SU-DHL-6 (cell line): ENCODE results near the gene SARDH.

Experiments used
- EZH2phosphoT487 ChIP-seq: fragments of 200-600 bp; sonication (generic), shearing (Covaris generic); conservative IDR thresholded peaks from 2 replicates; pipeline ENCODE4 v1.6.1; 2018; ENCODE audit warnings: mild to moderate bottlenecking, antibody characterized with exemption, low read length, moderate library complexity, mixed read lengths
- TF ChIP-seq, protein P1 (sequence below): fragments of 200-600 bp; sonication (generic); IDR thresholded peaks from one replicate; pipeline ENCODE4 v1.5.1; 2017; ENCODE audit warnings: antibody characterized with exemption, mild to moderate bottlenecking, low read length, moderate library complexity; ENCODE audit not compliant: insufficient read depth, poor library complexity, severe bottlenecking

DNA sequence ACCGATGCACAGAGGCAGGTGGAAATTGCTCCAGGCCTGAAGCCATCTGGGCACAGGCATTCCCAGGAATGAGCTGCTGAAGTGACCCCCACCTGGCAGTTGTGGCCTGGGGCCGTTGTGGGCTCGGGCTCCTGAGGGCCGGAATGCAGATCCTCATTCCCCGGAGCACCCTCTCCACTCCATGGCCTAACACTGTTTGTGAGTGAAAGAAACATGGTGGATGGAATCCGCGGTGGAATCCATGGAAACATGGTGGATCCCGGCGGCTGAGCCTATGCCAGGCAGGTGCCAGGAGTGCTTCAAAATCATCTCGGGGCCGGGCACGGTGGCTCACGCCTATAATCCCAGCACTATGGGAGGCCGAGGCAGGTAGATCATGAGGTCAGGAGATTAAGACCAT is 3.6 kb upstream of the SARDH start:
- TF ChIP-seq, protein P1, sequence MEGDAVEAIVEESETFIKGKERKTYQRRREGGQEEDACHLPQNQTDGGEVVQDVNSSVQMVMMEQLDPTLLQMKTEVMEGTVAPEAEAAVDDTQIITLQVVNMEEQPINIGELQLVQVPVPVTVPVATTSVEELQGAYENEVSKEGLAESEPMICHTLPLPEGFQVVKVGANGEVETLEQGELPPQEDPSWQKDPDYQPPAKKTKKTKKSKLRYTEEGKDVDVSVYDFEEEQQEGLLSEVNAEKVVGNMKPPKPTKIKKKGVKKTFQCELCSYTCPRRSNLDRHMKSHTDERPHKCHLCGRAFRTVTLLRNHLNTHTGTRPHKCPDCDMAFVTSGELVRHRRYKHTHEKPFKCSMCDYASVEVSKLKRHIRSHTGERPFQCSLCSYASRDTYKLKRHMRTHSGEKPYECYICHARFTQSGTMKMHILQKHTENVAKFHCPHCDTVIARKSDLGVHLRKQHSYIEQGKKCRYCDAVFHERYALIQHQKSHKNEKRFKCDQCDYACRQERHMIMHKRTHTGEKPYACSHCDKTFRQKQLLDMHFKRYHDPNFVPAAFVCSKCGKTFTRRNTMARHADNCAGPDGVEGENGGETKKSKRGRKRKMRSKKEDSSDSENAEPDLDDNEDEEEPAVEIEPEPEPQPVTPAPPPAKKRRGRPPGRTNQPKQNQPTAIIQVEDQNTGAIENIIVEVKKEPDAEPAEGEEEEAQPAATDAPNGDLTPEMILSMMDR, result no peak
- TF ChIP-seq EZH2phosphoT487, result no peak
